ENCODE data around the gene TBX18.

- no peak for TF ChIP-seq EZH2 (IDR thresholded peaks at IDR 0.05)
- no peak for TF ChIP-seq POLR2AphosphoS5 (IDR thresholded peaks at IDR 0.05; ENCODE audit: borderline replicate concordance, low read depth, low read length)
- TF ChIP-seq FOXP2 (optimal IDR thresholded peaks at IDR 0.05; ENCODE audit: control extremely low read depth, extremely low read length, insufficient read depth), result no peak
These were observed 44.2 kb upstream of the TBX18 start for GRCh38 chr6:84808491-84809061.
